ENCODE data around the gene SMYD2.

Gene SMYD2

DNA sequence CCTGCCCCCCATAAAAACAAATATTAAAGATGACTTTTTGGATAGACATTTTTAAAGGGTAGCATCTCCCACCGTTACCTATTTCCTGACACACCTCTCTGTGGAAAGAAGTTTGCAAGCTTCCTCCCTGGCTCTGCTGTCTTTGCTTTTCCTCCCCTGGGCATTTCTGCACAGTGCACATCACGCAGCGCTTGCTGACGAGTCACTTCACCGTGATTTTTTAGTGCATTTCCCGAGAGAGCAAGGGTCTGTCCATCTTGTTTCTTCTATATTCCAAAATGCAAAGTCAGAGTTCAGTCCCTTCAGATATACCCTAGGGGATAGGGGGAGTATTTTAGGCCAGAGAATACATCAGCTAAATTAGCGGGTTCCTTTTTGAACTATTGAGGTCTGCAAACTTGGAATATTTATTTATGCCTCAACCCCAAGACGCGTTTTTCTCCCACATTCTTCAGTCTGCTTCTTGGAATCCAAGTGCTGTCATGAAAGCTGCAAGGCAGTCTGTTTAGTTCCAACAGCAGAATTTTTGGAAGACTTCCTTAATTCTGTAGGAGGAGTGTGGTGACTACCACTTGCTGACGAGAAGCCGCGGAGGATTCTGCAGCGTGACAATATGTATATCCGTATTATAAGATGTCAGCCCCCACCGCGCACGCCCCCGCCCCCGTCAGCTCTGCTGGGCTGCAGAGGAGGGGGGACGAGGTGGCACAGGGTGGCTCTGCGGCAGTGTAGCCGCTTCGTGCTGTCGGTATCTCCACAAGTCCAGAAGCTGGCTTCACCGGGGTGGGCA is 22.4 kb downstream of the SMYD2 start:
- no peak for DNase-seq

- no peak for DNase-seq
These were observed 24.3 kb downstream of the SMYD2 start for GRCh38 chr1:214305164-214305751.

- no peak for DNase-seq
These were observed 25.3 kb downstream of the SMYD2 start for GRCh38 chr1:214306269-214306668.

- DNase-seq: no peak
These were observed 29.1 kb downstream of the SMYD2 start for GRCh38 chr1:214310010-214310409.

GRCh38 chr1:214310777-214311690 is 30.1 kb downstream of the SMYD2 start:
- DNase-seq: no peak

DNA sequence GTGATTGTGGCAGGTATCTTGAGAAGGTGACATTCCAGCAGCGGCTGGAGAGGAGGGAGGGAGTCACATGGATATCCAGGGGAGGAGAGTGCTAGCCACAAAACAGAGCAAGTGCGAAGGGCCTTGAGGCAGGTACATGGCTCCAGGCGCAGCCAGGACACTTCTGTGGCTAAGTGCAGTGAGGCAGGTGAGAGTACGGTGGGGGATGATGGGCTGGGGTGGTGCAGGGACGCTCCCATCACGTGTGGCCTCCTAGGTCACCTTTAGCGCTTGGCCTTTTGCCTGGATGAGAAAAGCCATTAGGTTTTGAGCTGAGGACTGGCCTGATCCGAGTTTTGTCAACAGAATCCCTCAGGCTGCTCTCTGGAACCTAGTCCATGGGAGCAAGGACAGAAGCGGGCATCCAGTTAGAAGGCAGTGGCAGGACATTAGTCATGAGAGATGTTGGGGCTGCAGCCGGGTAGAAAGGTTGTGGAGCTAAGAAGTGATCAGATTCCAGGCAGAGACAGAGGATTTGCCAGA is 31.6 kb downstream of the SMYD2 start:
- no peak for DNase-seq

DNA sequence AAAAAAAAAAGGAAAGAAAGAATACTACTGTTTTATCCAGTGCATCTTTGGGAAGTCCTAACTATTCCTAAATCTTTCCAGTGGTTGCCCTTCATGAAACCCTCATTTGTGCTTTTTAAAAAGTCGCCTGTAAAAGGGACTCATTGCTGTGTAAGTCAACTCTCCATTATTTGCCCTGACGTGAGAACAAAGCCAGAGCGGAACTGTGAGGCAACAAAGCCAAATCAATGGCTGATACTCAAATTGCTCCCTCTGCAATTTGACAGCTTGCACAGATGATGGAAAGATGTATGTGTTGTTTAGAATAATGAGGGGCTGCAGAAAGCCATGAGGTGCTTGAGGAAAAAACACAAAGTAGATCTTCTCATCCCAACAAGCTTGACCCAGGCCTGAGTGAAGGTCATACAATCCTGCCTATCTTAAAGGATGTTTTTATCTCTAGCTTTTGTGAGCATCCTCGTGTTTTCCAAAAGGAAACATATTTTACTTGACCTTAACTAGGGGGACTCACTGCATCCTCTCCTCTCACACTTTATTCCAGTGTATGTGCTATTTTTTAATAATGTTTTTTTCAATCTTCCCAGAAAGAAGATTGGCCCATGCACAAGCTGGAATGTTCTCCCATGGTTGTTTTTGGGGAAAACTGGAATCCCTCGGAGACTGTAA is 33.4 kb downstream of the SMYD2 start:
- no peak for DNase-seq

DNA sequence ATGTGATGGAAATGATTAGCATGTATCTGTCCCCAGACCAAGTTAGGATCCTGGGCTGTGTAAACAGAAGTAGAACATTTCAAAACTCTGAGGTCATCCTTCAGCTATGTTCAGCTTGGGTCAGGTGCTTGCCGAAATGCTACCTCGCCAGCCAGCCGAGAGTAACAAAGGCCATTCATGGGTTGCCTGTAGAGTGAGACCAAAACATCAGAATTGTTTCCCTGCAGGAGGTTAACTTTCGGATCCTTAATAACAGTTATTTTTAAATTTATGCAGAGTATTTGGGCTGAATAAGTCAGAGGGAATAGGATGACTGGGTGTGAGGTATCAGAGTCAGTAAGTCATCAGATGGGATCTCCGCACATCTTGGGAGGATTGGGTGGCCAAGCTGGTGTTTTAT is 35.6 kb downstream of the SMYD2 start:
- no peak for DNase-seq

- DNase-seq: no peak
These were observed 36.3 kb downstream of the SMYD2 start for GRCh38 chr1:214317300-214317699.

DNA sequence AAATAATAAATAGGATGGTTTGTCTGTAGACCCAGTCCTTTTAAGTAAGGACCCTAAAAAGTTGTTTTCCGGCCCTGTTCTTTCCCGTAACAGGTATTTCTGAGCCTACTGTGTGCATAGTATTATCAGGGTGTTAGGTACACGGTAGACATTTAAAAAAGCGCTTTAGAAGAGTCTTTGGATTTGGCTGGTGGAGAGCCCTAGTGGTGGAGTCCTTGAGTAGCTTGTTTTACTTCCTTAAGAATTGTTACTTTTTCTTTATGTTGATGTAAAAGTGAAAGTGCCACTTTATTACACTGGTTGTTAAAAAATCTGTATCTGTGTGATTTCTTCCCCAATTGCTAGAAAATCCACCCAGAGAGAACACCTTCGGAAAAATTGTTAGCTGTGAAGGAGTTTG is 36.8 kb downstream of the SMYD2 start:
- no peak for DNase-seq

DNA sequence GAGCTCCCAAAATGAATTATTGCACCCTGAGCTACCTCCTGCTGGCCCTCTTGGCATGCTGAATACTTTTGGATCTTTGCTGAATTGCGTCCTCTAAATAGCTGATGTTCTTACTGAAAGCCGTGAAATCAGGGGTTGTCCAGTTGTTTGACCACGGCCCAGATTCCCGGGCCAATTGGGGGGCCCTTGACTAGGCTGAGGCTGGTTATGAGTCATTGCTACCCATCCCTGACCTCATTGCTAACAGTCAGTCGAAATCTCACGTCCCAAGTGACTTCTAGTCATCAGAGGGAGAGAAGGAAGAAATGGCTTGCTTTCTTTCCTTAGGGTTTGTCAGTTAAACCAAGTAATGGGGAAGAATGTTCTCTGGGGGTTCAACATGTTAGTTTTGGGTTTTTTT is 37.4 kb downstream of the SMYD2 start:
- DNase-seq: no peak

DNA sequence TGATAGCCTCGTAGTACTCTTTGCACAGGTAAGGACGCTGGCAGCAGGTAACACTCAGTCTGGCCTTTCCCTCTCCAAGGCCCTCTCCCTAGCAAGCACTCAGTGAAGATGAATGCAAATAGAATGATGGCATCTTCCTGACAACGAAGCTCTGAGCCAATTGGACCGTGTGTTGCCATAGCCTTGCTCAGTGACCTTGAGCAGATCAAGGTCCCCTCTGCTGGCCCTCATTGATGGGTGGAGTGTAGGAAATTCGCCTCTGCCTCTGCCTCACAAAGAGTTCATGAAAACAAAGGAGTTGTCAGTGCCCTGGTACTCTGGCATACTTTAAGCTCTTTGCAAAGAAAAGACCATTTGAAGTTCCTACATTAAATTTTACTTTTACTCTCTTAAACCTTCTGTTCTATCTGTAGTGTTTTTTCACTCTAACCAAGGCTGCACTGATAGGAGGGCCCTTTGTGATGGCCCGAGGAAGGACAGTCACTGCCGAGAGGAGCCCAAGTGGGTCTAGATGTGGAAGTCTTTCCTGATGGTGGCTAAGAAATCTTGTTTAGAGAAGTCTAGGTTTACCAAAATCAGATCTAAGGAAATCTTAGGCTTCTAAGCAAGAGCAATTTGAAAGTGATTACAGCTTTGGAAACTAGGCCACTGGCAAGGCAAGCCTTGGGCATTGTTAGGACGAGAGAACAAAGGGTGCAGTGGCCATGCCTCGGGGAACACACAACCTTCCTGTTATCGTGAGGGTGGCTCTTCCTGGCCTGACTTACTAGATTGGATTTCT is 38.2 kb downstream of the SMYD2 start:
- no peak for DNase-seq

DNA sequence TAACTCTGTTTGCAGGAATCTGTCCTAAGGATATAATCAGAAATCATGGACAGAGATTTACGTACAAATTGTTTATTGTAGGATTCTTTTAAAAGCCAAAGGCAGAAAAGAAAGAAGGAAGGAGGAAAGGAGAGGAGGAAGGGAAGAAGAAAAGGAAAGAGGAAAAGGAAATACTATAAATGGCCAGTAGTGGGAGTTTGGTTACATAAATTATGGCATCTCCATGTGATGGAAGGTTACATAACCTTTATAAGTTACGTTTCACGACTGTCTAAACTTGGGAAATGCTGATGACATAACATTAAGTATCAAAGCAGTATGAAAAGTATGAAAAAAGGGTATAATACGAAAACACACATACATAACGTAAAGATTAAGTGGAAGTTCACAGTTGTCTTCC is 39.0 kb downstream of the SMYD2 start:
- no peak for DNase-seq

DNA sequence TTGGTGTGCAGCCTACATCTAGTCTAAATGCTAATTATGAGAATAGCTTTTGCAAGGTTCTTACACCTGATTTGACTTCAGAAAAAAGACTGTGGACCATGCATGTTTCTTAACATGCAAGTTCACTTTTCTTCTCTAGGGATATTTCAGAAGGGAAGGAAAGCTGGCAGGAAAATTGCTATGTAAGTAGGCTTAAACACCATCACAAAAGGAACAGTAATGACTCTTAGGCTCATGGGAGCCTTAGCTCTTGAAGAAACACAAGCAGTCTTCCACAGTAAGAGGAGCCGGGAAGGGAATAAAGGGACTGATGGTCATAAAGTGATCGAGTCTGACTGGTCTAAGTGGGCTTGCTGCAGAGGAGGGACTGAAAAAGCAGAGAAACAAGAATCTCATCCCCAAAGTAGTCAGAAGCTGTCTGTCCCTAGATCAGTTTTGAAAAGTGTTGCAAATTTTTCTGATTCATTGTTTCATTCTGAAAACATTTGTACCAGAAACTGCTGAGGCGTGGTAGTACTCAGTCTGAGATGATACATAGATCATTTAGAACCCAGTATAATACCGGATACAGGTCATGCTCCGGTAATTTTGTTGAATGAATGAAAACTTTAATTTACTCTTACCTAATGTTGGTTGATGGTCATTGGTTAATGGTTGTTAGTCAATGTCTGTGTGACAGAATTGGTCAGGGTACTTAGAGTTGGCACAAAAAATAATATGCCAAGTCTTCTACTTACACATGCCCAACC is 40.9 kb downstream of the SMYD2 start:
- DNase-seq: no peak

- DNase-seq: no peak
These were observed 44.2 kb downstream of the SMYD2 start for GRCh38 chr1:214324896-214325800.

- no peak for DNase-seq
These were observed 45.4 kb downstream of the SMYD2 start for GRCh38 chr1:214326406-214326805.

GRCh38 chr1:214327514-214327913 is 46.6 kb downstream of the SMYD2 start:
- DNase-seq: no peak

DNA sequence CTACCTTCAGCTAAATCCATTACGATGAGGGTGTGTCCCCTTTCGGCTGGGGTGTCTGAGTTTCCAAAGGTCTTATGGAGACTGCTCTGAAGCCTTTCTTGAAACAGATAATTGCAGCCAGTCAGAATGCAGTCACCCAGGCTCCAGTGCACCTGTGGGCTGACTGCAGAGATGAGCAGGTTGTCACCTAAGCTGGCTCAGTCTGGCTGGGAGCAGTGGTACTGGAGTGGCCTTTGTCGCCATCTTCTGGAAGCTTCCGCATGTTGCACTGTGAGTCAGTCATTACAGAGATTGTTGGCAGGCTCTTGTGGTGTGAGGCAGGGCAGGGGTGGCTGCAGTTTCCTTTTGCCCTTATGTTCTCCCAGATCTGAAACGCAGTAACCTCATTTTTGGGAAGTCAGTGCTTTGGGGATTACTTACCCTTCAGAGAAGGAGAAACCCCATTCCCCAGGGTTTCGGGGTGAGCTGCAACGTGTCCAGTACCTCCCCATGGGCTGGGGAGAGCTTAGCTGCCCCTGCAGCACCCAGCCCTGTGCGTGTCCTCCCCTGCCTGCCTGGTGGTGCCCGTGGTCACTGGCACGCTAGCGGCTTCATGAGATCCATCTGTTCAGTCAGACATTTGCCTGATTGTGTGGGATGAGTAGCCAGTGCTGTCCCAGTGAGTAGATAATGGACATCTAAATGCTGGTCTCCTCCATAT is 48.0 kb downstream of the SMYD2 start:
- peak; percentile 65 for DNase-seq

DNA sequence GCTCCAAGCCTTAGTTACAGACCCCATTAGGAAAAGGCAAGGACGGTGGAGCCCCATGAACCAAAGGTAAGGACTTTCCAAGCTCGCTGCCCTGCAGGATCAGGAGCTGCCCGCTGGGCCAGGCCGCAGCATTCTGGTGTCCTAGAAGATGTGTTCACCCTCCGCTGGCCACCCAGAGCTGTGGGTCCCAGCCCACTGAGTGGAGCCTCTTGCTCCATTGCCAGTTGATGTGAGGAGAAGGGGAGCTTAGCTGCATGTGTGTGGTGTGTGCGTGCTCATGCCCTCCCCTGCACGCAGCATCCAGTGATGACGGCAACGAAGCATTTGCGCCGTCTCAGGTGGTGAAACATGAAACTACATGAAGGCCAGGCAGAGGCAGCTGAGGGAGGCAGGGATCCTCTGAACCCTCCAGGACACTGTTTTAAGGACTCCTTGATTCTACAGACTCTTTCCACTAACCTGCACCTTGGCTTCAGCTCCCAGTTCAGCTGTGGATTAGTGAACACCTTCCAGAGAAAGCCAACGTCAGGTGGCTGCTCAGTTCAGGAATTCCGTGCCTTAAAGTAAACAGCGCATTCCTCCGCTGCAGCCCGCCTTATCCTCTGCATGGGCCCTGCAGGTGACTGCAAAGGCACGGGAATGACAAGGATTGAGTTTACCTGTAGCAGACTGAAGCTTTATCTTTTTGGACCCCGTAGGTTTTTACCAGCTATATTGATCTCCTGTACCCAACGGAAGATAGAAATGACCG is 48.7 kb downstream of the SMYD2 start:
- DNase-seq: no peak

All from NCI-H748 treated with DMSO at 0.1 percent for 48 hours (cell line).